IPS-18c (cell line): ENCODE measurements around the gene KCNN3.
A peak's percentile ranks its signal among the peaks of the same experiment; 100 is the strongest.

Experiments used
- H3K4me3 ChIP-seq: 2 replicates; pipeline ENCODE4 v1.7.0; 2013; ENCODE audit warnings: low read depth, mild to moderate bottlenecking, low read length, moderate library complexity; ENCODE audit not compliant: insufficient read depth
- H3K9me3 ChIP-seq: one replicate; pipeline ENCODE4 v1.6.1; 2013; ENCODE audit warnings: mild to moderate bottlenecking, low read length, moderate library complexity; ENCODE audit not compliant: control insufficient read depth, insufficient read depth

Gene KCNN3

DNA sequence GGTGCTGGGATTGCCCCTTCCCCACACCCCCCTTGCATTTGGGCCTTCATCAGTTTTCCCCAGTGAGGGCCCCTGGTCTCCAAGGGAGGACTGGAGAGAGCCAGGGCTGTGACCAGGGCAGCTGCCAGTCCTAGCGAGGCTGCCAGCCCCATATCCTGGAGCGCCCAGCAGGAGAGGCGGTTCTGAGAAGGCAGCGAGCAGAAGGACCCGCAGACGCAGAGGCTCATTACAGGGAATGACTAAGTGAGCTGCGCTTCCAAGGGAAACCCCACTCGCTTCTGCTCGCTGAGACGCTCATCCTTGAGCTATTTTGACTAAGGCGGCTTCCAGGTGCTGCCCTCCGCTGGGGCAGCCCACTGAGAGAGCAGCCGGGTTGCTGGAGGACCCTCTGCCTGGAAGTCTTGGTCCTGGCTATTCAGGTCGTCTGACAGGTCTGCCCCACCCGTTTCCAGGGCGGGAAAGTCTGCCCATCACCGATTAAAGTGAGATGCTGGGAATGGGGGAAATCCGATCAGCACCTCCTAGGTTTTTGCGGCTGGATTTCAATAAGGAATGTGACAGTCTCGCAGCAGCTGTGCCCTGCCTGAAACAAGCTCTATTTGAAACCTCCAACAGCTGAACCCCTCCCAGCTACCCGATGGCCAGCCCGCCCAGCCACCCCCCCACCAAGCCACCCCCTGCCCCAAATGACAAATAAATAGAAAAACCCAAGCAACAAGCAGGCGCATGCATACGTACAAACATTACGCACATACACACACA is 2.8 kb downstream of the KCNN3 start:
- Histone ChIP-seq H3K9me3 (no peaks in the 10 kb centered on the region), H3K4me3 (peak overlapping the region; percentile 25; the same call in 1 of the 2 replicates)

DNA sequence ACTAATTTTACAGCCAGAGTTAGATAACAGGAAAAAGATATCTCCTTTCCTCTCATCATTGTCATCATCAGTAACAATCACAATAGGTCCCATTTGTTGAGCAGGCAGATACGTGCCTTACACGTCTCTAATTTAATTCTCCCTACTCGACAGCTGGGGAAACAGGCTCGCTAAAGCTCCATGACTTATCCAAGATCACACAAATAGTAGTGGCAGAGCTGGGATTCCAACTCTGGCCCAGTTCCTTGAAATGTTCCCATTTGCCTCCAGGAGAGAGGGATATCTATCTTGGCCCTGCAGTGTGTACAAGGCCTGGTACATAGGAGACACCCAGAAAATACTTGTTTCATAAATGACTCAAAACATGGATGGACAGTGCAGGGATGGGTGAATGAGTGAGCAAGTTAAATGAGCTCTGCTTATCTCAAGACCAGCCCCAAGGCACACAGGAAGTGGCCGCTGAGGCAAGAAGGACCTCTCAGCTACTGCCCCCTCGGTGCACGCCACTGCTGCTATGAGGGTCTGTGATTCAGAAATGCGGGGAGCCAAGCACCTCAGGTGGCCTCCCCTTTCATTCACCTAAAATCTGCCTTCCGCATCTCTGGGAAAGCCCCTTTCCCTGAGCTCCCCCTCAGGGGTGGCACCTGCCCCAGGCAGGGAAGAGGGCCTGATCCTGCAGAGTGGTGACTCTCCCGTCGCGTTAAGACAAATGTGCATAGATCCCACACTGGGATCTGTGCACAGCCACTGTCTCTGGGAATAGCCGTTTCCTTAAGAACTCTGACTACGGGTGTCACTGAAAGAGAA is 3.6 kb downstream of the KCNN3 start:
- Histone ChIP-seq H3K9me3 (no peaks in the 10 kb centered on the region), H3K4me3 (peak overlapping the region; percentile 25; the same call in 1 of the 2 replicates)

DNA sequence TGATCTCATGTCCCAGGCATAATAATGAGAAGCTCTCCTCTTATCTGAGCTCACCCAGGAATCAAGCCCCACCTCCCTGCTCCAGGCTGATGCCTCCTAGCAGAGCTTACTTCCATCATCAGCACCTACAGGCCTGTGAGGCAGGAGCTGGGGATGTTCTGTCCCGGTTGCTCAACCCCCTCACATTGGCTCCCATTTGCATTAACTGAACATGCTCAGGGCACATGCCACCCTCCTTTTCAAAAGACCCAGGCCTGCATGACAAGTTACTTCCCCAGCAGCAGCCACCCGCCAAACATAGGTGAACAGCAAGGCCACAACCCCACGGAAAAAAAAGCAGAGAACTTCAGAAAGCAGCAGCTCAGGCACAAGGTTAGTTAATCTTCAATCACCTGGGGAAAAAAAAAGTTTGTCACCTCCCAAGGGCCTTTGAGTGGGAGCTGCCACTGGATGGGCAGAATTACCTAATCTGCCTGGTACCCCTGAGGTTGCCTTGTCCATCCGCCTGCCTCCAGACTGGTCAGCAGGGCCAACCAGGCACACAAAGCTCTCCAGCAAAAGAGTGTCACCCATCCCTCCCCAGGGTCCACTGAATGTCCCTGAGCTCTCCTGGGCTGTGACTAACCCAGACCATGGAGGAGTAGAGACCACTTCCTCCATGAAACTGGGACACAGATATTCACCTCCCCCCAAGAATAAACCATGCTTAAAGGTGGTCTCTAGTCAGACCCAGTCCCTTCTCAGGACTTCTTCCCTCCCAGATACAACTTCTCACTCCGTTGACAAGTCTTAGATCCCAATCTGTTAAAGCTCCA is 4.4 kb downstream of the KCNN3 start:
- no peak overlapping the region for H3K4me3 ChIP-seq

DNA sequence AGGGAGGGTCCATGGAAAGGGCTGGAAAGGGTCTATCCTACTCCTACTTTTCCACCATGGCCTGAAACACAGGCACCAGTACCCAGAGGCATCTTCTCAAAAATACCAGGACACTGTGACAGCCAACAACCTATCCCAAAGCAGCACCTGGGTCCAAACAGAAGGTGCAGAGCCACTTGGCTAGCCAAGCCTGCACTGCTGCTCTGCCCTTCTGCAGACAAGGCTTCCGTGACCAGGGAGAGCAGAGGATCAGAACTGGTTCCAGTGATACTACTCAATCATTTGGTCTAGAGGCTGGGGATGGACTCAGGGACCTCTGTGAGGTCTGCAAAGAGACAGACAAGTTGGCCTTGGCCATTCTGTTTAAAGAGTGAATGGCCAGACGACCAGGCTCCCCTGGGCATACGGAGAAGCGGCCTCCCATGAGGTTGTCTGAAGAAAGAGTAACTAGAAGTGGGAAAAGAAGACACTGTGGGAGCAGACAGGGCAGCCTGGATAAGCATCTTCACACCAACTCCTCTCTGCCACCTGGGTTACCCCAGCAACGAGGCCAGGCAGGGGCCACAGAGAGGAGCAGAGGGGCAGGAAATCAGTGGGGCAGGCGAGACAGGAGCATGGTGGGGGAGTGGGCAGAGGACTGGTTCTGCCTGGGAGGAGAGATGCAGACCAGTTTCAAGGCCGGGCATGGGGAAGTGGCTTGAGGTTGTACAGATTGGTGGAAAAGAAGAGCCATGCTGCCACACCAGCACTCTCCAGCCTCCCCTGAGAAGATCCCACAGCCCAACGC is 5.7 kb downstream of the KCNN3 start:
- H3K4me3 ChIP-seq: no peak overlapping the region
- H3K9me3 ChIP-seq: no peaks in the 10 kb centered on the region

More for the DNA sequence above, 4.4 kb downstream of the KCNN3 start:
- H3K9me3 ChIP-seq: no peaks in the 10 kb centered on the region

DNA sequence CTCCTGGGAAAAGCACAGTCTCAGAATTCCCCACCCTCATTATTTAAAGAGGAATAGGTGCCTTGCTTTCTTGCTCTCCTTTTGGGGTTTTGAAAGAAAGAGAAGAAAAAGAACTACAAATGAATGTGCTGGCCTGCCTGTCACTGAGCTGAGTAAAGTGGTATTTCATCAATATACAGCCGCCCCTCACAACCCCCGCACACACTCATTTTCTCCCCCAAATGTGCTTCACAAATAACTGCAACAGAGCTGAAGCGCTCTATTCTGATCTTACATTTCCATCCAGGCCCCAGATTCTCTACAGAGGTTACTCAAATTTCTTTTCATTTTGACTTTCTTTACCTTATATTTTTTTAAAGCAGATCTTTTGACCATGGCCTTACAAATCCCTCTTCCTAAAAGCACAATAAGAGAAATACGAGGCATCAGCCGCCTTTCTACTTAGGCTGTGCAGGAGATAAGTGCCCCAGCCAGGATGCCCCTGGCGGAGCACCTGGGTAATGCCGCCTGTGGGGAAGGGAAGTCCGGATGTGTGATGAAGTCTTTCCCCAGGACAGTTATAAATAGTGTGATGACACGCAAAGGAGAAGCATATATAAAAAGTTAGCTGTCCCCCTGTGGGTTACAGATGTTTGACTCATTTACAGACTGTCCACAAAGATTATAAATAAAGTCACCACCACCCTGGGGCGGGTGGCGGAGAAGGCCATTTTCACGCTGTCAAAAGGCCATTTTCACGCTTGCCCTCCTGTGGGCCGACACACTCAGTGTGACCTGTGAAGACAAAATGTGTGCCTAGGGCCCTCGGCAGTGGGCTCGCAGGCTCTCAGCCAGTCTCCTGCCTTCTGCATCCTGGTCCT is 6.5 kb downstream of the KCNN3 start:
- Histone ChIP-seq H3K9me3 (peaks cover 2% of the 10 kb centered on the region), H3K4me3 (no peak overlapping the region)

DNA sequence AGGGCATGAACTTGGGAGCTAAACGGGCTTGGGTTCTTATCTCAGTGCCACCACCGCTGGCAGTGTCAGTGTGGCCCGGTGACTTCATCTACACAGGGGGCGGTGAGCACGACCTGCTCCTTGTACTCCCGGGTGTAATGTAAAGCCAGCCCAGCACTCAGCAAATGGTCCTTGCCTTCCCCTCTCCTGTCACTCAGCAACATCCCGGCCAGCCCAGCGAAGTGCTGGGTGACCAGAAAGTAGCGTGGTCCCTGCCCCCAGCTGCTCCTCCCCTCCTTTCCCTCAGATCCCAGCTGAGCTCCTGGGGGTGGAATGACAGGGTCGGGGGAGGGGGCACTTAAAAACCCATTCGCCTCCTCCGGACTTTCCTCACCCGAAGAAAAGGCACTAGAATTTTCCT is 7.2 kb downstream of the KCNN3 start:
- H3K9me3 ChIP-seq: peaks cover 2% of the 10 kb centered on the region

DNA sequence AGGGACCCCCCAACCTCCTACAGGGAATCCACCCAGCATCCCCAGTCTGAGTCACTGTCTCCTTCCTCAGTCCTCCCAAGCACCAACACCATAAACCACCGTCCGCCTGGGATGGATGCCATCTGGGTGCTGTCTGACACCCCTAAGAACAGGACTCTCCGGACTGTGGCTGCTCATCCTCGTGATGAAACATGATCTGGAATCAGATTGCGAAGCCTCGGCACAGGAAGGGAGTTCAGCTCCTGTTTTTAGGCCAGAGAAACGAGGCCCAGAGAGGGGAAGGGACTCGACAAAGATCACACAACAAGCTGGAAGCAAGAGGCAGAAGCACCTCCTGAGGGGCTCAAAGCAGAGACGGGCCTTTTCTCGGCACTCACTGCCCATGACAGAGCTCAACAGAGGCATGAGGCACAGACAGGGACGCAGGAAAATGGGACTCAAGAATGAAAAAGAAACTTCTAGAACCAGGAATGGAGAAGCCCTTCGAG is 8.4 kb downstream of the KCNN3 start:
- peaks cover 2% of the 10 kb centered on the region for H3K9me3 ChIP-seq

More for the DNA sequence above, 7.2 kb downstream of the KCNN3 start:
- no peak overlapping the region for H3K4me3 ChIP-seq

DNA sequence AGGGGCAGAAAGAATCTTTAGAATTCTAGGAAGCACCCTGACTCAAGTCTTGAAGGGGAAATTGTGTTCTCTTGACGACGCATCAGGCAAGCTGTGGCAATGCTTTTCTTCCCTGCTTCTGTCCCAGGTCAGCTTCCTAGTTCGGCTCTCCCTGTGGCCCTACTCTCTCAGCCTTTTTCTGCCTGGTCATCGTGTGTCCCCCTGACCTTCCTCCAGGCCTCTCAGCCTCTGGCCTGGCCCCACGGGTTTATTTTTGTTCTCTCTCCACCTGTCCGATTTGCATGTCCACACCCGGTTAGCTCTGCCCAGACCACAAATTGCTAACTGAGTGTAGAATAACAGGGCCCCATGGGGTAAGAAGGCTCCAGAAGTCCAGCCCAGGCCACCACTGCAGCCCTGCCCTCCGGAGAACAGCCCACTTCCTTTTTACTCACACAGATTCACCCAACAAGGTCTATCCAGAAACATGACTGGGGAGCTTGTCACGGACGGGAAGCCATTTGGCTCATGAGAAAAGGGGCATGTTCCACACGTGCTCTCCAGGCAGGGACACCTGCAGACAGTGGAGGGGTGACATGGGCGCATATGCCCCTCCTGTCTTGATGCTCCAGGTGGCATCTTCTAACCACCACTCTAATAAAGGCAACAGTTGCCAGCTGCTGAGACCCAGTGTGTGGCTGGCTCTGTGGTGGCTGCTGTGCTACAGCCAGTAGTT is 9.8 kb downstream of the KCNN3 start:
- H3K4me3 ChIP-seq: no peak overlapping the region

More for the DNA sequence above, 8.4 kb downstream of the KCNN3 start:
- no peak overlapping the region for H3K4me3 ChIP-seq

DNA sequence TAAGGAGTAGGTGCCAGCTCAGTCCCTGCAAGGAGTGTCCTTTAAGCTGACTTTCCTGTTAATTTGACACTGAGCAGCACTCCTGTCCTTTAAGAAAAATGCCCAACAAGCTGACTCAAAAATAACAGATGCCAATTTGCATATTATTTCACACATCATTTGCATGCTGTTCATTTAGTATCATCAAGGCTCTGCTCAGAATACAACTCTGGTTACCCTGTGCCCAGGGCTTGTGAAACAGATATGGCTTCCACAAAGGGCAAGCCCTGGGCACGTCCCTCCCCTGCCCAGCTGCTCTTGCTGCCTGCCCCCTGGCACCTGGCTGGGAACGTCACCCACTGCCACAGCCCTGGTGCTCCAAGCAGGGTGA is 10.3 kb downstream of the KCNN3 start:
- no peak overlapping the region for H3K4me3 ChIP-seq
- H3K9me3 ChIP-seq: peaks cover 2% of the 10 kb centered on the region

More for the DNA sequence above, 9.8 kb downstream of the KCNN3 start:
- H3K9me3 ChIP-seq: peaks cover 2% of the 10 kb centered on the region

DNA sequence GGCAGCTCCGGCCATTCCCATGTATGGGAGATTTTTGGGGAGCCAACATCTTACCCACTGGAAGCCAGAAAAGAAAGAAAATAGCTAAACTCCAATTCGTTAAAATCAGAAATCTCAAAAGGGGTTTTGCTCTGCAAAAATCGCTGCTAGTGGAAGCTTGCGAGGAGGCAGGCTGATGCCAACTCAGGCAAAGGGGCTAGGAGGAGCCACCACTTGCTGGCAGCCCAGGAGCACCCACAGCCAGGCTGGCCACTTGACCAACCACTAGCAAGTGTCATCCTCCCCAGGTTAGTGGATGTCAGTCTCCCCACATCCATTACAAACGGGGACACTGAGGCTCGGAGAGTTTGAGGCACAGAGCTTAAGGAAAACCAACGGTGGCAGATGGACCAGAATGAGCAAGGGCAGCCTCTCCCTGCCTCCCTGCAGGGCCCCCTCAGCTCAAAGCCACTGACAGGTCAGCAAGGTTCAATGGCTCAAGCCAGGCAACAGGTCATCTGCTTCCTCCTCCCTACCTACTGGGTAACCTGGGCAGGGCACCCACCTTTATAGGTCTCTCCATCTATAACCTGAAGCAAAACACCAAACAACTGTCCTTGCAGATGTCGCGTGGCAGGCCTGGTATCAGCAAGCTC is 10.8 kb downstream of the KCNN3 start:
- H3K4me3 ChIP-seq: no peak overlapping the region

DNA sequence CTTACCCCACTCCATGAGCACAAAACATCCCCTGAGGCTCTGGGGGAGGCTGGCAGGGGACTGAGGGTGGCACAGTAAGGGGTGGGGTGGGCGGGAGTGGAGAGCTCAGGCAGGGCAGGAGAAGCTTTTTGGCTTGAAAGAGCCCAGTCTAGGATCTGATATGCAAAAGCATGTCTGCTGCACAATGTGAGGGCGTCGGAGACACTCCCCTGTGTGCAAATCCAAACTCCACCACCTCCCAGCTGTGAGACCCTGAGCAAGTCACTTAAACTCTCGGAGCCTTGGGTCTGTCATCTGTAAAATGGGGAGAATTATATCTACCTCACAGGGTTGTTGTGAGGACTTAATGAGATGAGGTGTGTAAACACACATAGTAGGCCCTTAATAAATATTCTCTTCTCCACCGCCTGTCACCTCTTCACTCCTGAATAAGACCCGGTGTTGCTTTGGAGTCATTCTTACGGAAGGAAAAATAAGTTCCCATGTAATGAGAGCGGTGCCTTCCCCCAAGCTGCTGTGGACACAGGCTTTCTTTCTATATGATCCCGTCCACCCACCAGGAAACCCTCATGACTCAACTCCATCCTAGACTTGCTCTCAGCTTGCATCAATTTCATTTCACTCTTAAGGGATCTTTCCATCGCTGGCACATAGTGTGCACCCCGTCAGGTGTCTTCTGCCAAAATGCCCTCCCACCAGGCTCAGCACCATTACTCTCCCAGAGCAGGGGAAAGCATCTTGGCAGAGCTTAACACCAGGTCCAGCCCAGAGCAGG is 12.5 kb downstream of the KCNN3 start:
- Histone ChIP-seq H3K9me3 (peaks cover 2% of the 10 kb centered on the region), H3K4me3 (no peak overlapping the region)

More for the DNA sequence above, 10.8 kb downstream of the KCNN3 start:
- peaks cover 2% of the 10 kb centered on the region for H3K9me3 ChIP-seq

DNA sequence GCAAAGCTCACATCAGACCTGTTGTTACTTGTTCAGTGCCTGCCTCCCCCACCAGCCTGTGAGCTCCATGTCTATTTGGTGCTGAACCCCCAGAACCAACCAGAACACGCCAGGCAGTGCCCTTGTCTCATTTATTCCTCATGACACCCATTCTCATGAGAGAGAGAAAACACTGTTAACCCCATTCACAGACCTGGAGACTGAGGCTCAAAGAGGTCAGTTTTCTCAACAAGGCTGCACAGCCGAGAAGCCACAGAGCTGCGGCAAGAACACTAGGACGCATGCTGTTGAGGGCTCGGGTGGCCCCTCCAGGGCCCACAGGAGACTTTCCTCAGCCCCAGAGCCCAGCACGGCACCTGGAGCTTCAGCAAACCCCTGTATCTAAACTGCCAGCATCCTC is 13.1 kb downstream of the KCNN3 start:
- Histone ChIP-seq H3K9me3 (peaks cover 2% of the 10 kb centered on the region), H3K4me3 (no peak overlapping the region)

DNA sequence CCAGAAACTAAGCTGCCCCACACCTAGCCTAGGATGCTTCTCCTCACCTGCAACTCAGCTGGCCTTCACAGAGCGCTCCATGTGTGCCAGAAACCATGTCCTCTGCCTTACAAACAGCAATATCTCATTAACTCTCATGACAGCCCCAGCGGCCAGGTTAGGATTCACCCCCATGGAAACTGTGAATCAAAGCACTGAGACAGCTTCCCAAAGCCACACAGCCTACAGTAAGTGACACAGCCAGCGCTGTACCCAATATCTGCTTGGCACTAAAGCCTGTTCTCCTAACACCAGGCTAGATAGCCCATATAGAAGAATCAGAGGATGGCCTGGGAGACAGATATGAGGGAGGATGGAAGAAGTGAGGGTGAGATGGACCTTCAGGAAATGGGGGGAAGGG is 13.5 kb downstream of the KCNN3 start:
- Histone ChIP-seq H3K4me3 (no peak overlapping the region), H3K9me3 (peaks cover 2% of the 10 kb centered on the region)

DNA sequence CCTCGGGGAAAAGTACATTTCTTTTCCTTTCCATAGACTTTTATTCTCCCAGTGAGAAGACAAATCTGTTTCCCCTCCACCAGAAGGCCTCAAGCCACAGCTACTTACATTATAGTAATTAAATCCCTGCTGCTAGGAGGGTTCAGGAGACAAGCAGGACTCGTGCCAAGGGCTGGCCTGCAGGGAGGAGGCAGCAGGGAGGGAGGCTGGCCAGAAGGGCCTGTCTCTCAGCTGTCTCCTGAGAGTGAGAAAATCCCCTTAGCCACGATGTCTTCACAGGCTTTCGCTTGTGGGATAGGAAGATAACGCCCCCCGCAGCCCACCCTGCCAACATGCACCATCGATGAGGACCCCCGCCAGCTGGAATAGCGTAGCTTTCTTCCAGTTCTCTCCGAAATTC is 14.0 kb downstream of the KCNN3 start:
- Histone ChIP-seq H3K9me3 (peaks cover 2% of the 10 kb centered on the region), H3K4me3 (no peak overlapping the region)
